Erythroblast (primary cell): ENCODE data around the gene MYOD1.

Experiments
- GATA1 ChIP-seq: IDR thresholded peaks from 2 replicates; pipeline ENCODE4 v1.6.1; 2011; ENCODE audit warnings: low read depth, mild to moderate bottlenecking, control low read depth, low read length, moderate library complexity
- POLR2A ChIP-seq: IDR thresholded peaks from 2 replicates; pipeline ENCODE4 v1.6.1; 2011; ENCODE audit warnings: mild to moderate bottlenecking, low read length

DNA sequence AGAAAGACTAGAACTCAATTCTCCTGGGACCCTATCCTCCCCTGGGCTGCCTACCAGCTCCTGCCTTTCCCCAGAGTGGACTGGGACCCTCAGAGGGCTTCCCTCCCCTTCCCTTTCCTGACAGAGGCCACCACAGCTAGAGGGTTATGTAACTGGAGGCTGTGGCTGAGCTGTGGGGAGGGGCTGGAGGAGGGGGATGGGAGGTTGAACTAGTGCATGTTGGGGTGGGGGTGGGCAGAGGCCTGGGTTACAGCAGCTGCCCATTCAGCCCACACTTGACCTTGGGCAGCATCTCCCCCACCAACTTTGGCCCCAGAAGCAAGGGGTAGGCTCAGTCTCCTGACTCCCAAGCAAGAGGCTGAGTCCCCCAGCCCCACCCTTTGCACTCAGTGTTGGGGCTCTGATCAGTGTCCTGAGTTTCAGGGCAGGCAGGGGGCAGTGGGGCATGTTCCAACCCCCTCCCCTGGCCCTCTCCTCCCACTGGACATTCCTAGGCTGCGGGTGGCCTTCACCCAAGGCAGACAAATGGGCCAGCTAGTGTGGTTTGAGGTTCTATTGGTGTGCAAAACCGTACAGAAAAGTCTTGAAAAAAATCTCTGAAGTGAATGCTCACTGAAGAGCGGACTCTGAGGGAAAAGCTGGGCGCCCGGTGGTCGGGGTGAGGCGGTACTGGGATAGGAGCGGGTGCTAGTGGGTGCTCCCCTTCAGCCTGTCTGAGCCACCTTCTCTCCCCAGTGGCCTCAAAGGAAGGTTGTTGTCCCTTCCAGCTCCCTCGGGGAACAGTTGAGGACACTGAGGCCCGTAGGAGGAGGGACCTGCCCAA is 19.0 kb downstream of the MYOD1 start:
- TF ChIP-seq POLR2A (no peak), GATA1 (no peak)
